ENCODE measurements around the gene LRP10. TPM values are rescaled to one million over a fixed set of nuclear protein-coding genes. Genes with fewer than 3 reads are reported as not detected.

Gene LRP10
- total and polyA plus RNA-seq, 12 donors = 10.3 to 101 (median 48.0) TPM

GRCh38 chr14:22837750-22838538, 33.6 kb upstream of the LRP10 start:
- Histone ChIP-seq H3K4me3 (peak overlapping the region; percentile 59 to 96 (median 88)), H3K4me1 (peaks cover 7 to 47% (median 30%) of the 10 kb centered on the region in 9 donors), H3K27ac (peak overlapping the region; percentile 86 to 98 (median 94)), H3K9me3 (no peaks in the 10 kb centered on the region), H3K36me3 (peaks cover 0 to 51% (median 9%) of the 10 kb centered on the region in 9 donors), H3K27me3 (peaks cover 0 to 9% (median 0%) of the 10 kb centered on the region in 7 donors)
- intact Hi-C loops (cut with DNase I) = loop anchor here in 3 of 10 donors (1.0 to 2.0 kb wide), 3 partner anchors 9 to 15 kb away; partner anchors contain the start of gene MRPL52 (in 1 of the 3)
- DNase-seq (peak; percentile 45 to 70), ATAC-seq (peak; percentile 18 to 49 (median 42))
- no peak for TF ChIP-seq CTCF (IDR thresholded peaks at IDR 0.05)
- WGBS, 2 donors = 23 to 34% methylated on average over 25 of the region's 25 CpGs

GRCh38 chr14:22838631-22839041, 32.9 kb upstream of the LRP10 start:
- peaks cover 0 to 9% (median 0%) of the 10 kb centered on the region in 7 donors for H3K27me3 ChIP-seq
- H3K27ac ChIP-seq = peak overlapping the region in 9 of 10 donors; percentile 86 to 98 (median 94)
- H3K4me1 ChIP-seq = peaks cover 7 to 47% (median 30%) of the 10 kb centered on the region in 9 donors
- no peaks in the 10 kb centered on the region for H3K9me3 ChIP-seq
- peak in 1 of 2 donors; percentile 23 for DNase-seq
- ATAC-seq = peak in 6 of 8 donors; percentile 6 to 45 (median 18)
- no peak for TF ChIP-seq CTCF (IDR thresholded peaks at IDR 0.05)
- peak overlapping the region in 9 of 10 donors; percentile 59 to 96 (median 88) for H3K4me3 ChIP-seq
- WGBS, 2 donors = 37 to 57% methylated on average over 6 of the region's 6 CpGs
- intact Hi-C loops (cut with DNase I) = no loop called here
- peaks cover 0 to 51% (median 10%) of the 10 kb centered on the region in 9 donors for H3K36me3 ChIP-seq

- DNase-seq = no peak
- no peak for ATAC-seq
Measured at GRCh38 chr14:22839159-22839779, 32.3 kb upstream of the LRP10 start.

More at GRCh38 chr14:22839159-22839779, 32.3 kb upstream of the LRP10 start:
- peaks cover 0 to 51% (median 16%) of the 10 kb centered on the region in 9 donors for H3K36me3 ChIP-seq
- no peaks in the 10 kb centered on the region for H3K9me3 ChIP-seq
- intact Hi-C loops (cut with DNase I) = no loop called here
- 66 to 67% methylated on average over 6 of the region's 6 CpGs for WGBS, 2 donors
- H3K4me1 ChIP-seq = peaks cover 7 to 47% (median 30%) of the 10 kb centered on the region in 9 donors
- H3K4me3 ChIP-seq = peak overlapping the region in 9 of 10 donors; percentile 59 to 96 (median 88)
- H3K27me3 ChIP-seq = peaks cover 0 to 9% (median 0%) of the 10 kb centered on the region in 7 donors
- H3K27ac ChIP-seq = peak overlapping the region in 8 of 10 donors; percentile 91 to 98 (median 94)
- no peak for TF ChIP-seq CTCF (IDR thresholded peaks at IDR 0.05)

Measured in heart right ventricle (tissue), 16 donors.